GM04503 (cell line): ENCODE data around the gene FADS3.

ENCODE experiments used
- DNase-seq: peaks from one replicate; pipeline ENCODE4 v3.0.0-alpha.2; 2012; ENCODE audit warnings: low read depth

The FADS3 gene

DNA sequence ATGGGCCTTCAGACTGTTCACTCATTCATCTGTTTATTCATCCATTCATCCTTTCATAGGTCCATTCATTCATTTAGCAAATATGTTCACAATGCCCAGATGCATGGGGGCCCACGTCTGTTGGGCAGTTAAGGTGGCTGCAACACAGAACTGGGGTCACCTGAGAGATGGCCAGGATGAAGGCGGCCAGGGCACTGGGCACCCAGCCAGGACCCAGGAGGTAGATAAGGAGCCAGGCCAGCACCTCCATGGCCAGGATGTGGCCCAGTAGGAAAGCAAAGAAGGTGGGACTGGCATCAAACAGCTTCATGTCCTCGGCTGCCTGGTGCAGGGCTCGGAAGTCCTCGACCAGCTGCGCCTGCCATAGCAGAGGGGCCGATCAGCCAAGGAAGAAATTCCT is 12.2 kb downstream of the FADS3 start:
- DNase-seq = no peak

DNA sequence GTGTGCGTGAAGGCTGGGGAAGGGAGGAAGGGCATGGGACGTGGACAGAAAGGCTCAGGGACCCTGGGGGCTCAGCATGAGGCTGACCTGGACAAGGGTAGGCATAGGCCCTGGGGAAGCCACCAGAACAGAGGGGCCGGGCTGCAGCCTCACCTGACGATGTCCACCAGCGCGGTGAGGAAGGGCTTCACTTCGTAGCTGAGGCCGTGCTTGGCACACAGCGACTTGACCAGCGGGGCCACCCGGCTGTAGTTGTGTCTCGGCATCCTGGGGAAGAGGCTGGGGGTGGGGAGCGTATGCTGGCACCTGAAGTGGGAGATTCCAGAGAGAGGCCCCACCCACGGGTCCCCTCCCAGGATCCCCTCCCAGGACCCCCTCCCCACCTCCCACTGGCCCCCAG is 15.6 kb downstream of the FADS3 start:
- DNase-seq = no peak

DNA sequence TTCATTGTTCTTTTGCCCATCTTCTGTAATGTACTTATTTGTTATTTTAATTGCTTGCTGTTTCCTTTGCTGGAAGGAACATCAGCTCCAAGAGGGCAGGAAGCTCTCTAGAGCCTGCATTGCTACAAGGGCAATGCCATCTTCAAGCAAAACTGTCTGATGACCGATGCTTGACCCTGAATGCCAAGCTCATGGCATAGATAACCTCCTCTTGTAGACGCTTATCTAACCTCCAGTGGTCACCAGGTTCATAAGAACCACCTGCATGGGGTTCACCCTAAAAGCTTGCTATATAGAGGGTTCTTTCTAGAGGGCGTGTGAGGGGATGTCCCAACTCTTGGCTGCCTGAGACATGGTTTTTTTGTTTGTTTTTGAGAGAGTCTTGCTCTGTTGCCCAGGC is 16.5 kb downstream of the FADS3 start:
- DNase-seq = no peak

DNA sequence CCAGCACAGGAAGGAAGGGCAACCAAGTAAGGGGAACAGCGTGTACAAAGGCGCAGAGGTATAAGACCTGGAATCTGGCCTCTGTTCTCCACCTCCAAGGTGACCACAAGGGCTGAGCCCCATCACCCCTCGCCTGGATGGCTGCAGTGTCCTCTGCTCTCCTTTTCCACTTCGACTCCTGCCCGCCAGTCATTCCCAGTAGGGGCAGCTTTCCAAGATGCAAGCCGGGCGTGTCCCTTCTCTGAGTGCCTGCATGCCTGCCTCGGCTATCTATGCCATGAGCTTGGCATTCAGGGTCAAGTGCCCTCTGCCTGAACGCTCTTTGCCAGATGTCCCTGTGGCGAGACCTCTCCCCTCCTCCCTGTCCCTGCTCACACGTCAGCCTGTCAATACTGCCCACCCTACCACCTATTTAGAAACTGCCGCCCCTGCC is 17.0 kb downstream of the FADS3 start:
- no peak for DNase-seq

DNA sequence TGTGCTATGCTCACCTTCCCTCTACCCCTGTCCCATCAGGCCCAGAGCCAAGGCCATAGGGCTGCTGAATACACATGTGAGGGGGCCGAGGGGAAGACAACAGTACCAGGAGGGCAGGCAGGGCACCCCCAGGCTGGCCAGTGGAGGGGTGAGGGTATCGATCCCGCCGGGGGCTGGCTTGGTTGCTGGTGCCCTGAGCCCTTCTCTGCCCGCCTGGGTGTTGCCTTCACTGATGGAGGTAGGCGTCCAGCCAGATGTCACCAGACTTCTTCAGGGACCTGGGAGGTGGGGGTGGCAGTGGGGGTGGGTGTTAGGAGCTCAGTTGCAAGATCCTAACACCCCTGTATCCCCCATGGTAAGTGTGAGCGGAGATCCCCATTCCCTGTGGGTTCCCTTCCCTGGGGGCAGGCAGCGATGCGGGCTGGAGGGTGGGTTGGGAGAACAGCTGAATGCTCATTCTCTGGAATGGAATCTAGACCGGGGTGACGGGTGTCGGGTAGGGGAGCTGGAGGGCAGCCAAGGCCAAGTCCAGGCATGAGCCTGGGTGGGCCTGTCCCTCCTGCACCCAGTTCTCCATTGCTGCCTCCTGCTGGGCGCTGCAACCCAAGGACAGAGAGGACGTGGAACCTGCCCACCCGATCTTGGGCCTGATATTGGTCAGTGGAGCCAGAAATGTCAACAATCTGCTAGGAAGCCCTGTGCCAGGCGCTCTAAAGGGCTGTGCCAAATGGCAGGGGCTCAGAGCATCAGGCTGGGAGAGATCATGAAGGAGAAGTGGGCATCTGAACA is 17.6 kb downstream of the FADS3 start:
- DNase-seq = no peak

DNA sequence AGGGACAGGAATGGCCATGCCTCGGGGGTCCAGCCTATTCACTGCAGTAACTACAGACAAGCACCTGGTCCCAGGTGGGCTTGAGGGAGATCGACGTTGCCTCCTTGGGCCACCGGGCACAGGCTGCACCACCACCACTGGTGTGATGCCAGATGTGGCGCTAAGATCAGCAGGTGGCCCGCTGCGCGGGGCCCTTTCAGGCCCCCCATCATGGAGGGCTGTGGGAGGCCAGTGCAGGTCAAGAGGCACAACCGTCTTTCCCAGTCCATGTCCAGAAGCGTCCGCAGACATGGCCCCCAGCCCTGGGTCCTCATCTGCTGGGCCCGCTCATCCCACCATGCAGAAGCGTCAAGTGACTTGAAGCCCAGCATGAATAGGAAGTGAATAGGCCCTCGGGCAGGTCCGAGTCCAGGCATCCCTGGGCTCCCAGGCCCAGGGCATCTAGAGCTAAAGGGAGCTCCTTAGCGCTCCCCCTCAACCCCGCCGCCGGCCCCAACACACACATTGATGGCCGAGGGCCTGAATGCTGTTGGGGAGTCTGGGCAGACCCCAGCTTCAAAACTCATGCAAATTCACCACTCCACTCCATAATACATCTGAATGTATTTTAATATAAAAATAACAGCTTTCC is 18.3 kb downstream of the FADS3 start:
- DNase-seq = no peak

DNA sequence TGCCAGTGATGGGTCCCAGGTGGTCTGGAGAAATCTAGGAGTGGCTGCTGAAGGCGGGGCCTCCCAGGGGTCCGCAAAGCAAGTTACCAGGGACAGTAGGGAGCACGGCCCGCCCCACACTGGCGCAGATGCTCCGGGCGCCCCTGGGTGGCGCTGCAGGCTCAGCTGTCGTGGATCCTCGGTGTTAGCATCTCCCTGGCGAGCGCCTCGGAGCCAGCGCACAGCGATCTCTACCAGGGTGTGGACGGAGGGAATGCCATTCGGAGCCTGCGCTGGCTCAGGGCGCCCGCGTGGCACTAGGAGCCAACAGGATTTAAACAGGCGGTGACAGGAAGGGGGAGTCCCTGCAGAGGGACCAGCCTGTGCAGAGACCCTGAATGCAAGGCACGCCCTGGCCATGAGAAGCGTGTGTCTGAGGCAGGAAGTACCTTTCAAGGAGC is 20.2 kb downstream of the FADS3 start:
- peak; percentile 31 for DNase-seq

DNA sequence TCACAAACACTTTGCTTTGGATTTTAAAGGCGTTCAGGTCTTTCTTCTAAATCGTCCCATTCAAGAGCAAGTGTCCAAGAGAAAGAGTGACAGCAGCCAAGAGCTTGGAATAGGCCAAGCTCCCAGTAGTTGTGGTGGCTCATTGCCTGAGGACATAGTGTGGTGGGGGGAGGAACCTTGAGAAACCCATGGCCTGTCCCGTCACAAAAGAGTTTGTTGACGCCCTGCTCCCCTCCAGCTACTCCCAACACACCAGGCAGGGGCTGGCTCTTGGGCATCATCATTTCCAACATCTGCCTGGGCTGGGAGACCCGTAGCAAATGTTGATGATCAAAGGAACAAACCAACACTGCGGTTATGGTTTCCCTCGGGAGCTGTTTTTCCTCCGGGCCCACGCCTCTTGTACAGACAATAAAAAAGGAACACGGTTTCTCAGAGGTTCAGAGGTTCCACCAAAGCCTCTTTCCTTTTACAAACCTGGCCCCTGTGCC is 20.8 kb downstream of the FADS3 start:
- DNase-seq = no peak

DNA sequence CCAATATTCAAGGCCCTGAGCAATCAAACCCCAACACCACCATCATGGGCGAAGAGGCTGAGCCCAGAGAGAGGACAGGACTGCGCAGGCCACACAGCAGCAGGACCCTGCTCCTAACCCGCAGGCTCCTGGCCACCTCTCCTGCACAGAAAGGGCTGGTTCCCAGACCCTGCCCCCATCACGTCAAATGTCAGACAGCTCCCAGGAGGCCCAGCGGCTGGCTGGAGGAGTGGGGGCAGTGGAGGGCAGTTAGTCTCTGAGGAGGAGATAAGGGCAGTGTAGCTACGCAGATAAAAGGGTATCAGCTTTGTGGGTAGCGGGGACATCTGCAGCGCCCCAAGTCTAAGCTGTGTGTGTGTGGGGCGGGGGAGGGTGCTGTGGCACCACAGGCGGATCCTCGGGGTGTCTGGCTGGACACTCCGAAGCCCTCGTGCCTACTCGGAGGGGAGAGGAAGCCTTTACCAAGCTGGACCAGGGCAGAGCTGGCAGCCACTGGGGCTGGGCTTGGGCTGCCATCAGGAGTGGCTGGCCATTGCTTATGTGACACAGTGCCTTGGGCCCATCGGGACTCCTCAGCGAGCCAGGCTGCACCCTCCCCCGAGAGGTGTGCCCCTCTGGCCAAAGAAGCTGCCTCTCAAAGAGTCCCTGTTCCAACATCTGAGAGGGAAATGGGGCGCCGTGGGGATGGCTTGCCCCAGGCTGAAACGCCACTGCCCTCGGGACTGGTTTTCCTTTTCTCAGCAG is 21.5 kb downstream of the FADS3 start:
- DNase-seq = no peak

DNA sequence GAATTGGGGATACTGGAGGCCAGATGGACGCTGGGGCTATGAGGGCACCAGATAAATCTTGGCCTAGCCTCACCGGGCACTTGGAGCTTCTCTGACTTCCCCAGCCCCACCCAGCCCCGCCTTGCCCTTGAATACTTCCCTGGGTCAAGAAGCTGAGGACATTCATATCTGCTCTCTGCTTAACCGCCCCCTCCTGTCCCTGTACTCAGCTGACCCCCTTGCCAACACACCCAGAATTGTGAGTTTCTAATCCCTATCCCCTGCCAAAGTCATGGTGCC is 22.0 kb downstream of the FADS3 start:
- no peak for DNase-seq

DNA sequence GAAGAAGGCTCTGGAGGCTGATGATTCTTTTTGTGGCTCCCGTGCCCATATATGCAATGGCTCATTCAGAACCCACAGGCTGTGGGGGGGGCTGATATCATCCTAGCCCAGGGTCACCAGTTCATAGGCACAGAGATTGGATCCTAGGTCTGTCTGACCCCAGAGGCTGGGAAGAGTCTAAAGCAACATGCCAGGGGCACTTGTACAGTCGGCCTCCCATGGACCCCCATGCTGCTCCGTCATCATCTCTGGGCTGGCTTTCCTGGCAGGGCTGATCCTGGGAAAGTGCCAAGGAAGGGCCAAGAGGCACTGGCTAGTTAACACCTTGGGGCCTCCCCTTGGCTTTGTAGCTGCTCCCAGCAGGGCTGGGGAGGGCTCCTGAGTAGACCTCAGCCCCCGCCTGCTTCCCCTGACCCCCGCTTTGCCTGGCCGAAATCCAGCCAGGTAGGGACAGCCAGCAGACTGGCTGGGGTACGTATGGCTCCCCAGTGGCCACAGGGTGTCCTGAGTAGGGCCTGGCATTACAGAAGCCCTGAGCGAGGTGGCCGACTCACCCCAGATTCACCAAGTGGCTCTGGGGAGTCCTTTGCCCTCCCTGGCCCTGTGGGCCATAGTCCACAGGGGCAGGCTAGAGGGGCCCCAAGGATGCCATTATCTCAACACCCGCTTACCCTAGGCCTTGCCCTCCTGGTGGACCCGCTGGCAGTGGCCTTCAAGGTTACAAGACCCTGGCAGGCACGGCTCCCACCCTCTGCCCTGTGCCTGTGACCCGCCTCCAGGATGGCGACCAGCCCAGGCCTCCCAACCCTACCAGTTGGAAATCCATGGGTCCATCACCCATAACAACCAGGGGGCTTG is 22.5 kb downstream of the FADS3 start:
- DNase-seq = no peak

DNA sequence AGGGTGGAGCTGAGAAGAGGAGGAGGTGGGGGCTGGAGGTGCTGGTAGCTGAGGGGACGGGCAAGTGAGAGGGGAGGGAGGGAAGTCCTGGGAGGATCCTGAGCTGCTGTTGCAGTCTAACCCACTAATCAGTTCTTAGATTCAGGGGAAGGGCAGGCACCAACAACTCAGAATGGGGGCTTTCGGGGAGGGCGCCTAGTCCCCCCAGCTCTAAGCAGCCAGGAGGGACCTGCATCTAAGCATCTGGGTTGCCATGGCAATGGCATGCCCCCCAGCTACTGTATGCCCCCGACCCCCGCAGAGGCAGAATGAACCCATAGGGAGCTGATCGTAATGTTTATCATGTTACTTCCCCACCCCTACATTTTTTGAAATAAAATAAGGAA is 24.4 kb downstream of the FADS3 start:
- DNase-seq = no peak

DNA sequence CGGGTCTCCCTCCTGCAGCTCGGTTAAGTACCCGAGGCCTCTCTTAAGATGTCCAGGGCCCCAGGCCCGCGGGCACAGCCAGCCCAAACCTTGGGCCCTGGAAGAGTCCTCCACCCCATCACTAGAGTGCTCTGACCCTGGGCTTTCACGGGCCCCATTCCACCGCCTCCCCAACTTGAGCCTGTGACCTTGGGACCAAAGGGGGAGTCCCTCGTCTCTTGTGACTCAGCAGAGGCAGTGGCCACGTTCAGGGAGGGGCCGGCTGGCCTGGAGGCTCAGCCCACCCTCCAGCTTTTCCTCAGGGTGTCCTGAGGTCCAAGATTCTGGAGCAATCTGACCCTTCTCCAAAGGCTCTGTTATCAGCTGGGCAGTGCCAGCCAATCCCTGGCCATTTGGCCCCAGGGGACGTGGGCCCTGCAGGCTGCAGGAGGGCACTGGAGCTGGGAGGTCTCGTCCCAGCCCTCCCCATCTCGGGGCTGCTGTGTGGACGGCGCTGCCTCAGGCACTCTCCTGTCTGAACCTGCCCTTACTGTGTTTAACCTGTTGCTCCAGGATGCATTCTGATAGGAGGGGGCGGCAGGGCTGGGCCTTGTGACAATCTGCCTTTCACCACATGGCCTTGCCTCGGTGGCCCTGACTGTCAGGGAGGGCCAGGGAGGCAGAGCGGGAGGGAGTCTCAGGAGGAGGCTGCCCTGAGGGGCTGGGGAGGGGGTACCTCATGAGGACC is 25.0 kb downstream of the FADS3 start:
- DNase-seq = no peak

DNA sequence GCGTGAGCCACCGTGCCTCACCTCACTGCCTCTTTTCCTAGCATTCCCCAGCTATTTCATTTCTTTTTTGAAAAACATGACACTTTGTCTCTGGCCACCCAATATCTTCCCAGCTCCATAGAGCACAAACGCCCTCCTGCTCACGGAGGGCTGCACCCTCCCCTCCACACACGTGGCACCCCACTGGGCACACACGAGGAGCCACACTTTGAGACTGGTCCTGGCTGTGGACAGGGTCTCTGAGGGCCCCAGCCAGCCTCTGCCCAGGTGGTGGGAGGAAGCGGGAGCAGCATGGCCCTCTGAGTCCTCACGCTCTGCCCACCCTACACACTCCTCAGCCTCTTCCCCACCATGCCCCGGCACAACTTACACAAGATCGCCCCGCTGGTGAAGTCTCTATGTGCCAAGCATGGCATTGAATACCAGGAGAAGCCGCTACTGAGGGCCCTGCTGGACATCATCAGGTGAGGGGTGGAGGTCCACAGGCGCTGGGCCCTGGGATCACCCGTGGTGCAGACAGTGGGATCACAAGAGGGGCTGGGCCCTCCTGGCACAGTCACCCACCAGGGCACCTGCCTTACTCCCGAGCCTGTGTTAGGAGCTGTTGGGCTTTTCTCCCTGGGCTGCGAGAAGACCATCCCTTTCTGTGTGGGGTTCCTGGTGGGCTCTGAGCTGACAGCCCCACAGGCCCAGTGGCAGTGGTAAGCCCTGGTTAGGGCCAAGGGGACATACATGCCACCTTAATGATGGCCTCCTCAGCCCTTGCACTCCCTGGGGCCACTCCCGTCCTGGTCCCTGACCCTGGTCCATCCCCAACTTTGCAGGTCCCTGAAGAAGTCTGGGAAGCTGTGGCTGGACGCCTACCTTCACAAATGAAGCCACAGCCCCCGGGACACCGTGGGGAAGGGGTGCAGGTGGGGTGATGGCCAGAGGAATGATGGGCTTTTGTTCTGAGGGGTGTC is 26.2 kb downstream of the FADS3 start:
- DNase-seq = no peak

DNA sequence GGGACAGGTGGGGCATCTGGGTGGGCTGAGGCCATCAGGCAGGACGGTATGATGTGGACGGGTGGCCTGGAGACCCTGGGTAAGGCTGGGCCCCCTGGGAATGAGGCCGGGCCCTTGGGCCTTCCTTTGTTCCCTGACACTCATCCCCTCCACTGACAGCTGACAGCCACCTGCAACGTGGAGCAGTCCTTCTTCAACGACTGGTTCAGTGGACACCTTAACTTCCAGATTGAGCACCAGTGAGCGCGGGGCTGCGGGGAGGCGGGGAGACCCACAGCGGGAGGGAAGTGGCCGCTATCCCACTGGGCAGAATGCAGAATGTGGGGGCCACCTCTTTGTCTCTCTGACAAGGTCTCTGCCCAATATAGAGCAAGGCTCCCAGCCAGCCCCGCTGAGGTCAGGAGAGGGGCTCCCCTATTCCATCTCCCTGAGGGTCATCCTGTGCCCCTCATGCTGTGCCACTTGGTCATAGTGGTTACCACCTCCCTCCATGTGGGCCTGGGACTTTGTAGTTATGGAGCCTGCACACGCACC is 27.7 kb downstream of the FADS3 start:
- DNase-seq = no peak

DNA sequence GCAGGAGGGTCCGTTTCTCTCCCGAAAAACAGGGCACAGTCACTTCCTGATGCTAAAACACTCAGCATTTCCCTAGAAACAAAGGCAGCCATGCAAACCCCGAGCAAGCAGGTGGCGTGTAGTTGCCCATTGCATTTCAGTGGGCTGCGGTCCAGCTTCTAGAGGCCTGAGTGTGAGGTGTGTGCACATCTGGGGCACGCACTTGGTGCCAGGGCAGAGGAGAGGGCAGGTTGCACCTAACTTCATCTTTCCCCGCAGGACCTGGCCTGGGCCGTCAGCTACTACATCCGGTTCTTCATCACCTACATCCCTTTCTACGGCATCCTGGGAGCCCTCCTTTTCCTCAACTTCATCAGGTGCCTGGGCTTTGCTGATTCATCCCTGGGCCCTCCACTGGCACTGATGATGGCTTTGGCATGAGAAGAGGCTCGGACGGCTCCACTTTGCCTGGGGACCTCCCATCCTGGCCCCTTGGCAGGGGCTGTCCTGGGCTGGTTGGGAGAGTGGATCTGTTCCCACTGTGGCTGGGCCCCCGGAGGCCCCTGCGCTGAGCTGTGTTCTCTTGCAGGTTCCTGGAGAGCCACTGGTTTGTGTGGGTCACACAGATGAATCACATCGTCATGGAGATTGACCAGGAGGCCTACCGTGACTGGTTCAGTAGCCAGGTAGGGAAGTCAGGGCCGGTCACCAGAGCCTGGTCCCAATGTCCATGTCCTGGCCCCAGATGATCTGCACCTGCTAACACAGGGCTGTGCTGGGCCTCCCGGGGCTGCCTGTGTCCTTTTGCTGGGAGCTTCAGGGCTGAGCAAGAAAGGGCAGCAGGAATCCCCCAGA is 28.4 kb downstream of the FADS3 start:
- DNase-seq = no peak

DNA sequence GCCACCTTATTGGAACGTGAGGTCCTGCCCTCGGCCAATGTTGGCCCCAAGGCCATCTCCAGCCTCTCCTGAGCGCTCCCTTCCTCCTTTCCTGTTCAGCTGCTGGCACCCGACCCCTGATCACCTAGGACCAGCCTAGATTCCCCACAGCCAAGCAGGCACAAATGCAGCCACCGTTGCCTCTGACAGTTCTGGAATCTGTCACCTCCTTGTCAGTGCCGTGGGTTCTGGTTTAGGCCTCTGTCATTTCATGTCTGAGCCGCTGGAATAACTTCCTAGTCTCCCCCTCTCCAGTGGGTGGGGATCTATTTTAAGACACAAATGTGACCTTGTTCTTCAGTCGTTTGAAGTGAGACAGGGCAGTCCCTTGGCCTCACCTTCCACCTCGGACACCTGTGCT is 29.7 kb downstream of the FADS3 start:
- DNase-seq = no peak

DNA sequence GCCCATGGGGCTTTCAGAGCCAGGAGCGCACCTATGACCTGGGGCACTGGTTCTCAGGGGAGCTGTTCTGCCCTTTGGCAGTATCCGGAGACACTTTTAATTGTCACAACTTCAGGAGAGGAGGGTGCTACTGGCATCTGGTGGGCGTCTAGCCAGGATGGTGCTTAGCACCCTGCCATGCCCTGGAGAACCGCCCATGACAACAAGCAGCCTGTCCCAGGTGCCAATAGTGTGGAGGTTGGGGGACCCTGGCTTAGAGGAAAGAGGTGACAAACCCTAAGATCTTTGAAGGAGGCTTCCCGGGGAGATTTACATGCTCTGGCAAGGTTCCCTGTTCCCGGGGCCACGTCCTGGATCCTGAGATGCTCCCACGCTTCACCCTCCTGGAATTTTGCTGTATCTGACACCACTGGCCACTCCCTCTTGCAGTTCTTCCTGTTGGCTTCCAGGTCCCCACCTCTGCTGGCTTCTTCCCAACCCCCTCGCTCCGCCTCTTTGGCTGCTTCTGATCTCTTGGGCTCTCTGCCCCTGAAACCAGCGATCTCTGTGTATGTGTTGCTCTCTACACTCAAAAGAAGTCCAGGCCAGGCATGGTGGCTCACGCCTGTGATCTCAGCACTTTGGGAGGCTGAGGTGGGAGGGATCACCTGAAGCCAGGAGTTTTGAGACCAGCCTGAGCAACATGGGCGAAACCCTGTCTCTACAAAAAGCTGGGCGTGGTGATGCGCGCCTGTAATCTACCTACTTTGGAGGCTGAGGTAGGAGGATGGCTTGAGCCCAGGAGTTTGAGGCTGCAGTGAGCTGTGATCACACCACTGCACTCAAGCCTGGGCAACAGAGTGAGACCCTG is 31.1 kb downstream of the FADS3 start:
- DNase-seq = no peak
